Measurements from ENCODE around the gene HDAC8. TPM values are rescaled to one million over a fixed set of nuclear protein-coding genes. Genes with fewer than 3 reads are reported as not detected.

Gene HDAC8
- total RNA-seq, 1 donor from 2014 or later, result 29.2 TPM

DNA sequence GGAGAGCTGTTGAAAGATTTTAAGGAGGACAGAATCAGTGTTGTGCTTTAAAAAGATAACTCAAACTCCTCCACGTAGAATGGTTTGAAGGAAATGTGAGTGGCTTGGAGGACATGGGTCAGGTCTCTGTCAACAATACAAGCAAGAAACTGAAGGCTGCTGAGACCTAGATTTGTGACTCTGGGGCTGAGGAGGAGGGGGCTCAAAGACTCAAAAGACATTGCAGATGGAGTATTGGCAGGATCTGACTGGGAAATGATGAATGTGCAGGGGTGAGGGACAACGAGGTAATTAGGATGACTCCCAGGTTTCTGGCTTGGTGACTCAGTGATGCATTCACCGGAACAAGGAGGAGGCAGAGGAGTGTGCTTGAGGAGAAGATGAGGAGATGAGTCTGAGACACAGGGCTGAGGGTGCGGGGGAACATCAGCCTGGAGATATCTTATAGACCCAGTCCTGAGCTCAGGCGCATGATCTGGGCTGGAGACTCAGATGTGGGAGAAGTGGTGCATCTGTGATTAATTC lies 292.3 kb downstream of the HDAC8 start:
- Mint-ChIP-seq H3K27ac (no peak overlapping the region), H3K9me3 (no peaks in the 10 kb centered on the region), H3K36me3 (ENCODE audit: low read depth) (peaks cover 8% of the 10 kb centered on the region), H3K27me3 (peaks cover 14% of the 10 kb centered on the region), H3K4me3 (no peak overlapping the region), H3K4me1 (peaks cover 4% of the 10 kb centered on the region)
- DNase-seq, result no peak
- intact Hi-C loops (cut with micrococcal nuclease), result no loop called here

Other genes starting within 250 kb of the HDAC8 start
- 9.2 and 9.9 TPM in 2 replicates for gene PHKA1, start 141.5 kb upstream of the HDAC8 start, total RNA-seq
- not detected in 2 replicates for gene DMRTC1B, start 204.0 kb upstream of the HDAC8 start, total RNA-seq
- not detected in 2 replicates for gene FAM236B, start 209.8 kb upstream of the HDAC8 start, total RNA-seq
- gene FAM236D, start 235.4 kb upstream of the HDAC8 start, total RNA-seq, result not detected in 2 replicates

Measured in activated CD4-positive, alpha-beta T cell treated with anti-CD3 and anti-CD28 coated beads, Interleukin-2, amount 10 ng/mL, durations not matched to agents 24 days and 14 days (primary cell).